Right lobe of liver (tissue), 4 donors: ENCODE measurements around the gene PKIB.

Source experiments
- POLR2A ChIP-seq: fragments of 450-650 bp; IDR thresholded peaks from one replicate; pipeline ENCODE4 v1.6.1; 2017; ENCODE audit warnings: antibody characterized with exemption, mild to moderate bottlenecking
- TF ChIP-seq, protein P1 (sequence below), 4 donors: fragments of 200-600 bp in 3 of 4; fragments of 450-650 bp in 1 of 4; IDR thresholded peaks; one replicate each; pipeline versions ENCODE4 v1.5.1 to v1.8.0; 2016 to 2022; ENCODE audit warnings: antibody characterized with exemption in 4 of 4, mild to moderate bottlenecking in 2 of 4
- donor health status: DM: no; HTN: no; CAD: no.
- donor health status: DM: no; HTN: no; CAD: no.
- donor health status: DM: no; HTN: yes; CAD: no.

DNA sequence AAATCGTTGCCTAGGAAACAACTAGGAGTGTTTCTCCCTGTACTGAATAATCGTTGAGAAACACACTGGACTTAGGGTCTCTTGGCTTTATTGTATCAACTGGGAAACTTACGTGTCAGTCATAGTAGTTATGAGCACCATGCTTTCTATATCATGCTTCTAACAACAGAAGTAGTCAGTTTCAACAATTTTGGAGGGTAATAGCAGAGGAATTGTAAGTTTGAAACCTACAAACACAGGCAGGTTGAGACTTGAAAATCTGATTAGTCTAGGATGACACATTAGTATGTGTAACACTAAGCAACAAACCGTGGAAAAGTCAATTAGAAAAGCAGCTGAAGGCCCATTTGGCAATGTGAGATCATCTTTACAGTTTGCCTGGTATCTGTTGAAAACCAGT, 125.4 kb downstream of the PKIB start:
- TF ChIP-seq, protein P1, sequence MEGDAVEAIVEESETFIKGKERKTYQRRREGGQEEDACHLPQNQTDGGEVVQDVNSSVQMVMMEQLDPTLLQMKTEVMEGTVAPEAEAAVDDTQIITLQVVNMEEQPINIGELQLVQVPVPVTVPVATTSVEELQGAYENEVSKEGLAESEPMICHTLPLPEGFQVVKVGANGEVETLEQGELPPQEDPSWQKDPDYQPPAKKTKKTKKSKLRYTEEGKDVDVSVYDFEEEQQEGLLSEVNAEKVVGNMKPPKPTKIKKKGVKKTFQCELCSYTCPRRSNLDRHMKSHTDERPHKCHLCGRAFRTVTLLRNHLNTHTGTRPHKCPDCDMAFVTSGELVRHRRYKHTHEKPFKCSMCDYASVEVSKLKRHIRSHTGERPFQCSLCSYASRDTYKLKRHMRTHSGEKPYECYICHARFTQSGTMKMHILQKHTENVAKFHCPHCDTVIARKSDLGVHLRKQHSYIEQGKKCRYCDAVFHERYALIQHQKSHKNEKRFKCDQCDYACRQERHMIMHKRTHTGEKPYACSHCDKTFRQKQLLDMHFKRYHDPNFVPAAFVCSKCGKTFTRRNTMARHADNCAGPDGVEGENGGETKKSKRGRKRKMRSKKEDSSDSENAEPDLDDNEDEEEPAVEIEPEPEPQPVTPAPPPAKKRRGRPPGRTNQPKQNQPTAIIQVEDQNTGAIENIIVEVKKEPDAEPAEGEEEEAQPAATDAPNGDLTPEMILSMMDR (IDR thresholded peaks at IDR 0.05): no peak
- no peak for TF ChIP-seq POLR2A
